Activated naive CD4-positive, alpha-beta T cell treated with anti-CD3 and anti-CD28 coated beads, Interleukin-2, amount 10 ng/mL, durations not matched to agents 7 days and 5 days (primary cell): ENCODE data around the gene RHBDD2.
"Not testable (repeated sequence)": the region's sequence is repeated elsewhere in the genome, so short reads cannot be mapped to it uniquely, and the experiment has no call there.

Source experiments
- CTCF ChIA-PET: fragments of 350-600 bp; sonication (Branson Sonifier 250); formaldehyde crosslinking; loops from one replicate; lab custom pipeline; 2021; ENCODE audit warnings: antibody characterized with exemption; lab: Charles Lee
- DNase-seq: peaks from one replicate; pipeline ENCODE4 v3.0.0-alpha.2; 2020
- H3K27ac Mint-ChIP-seq: one replicate; pipeline ENCODE4 v1.8.0; 2021; ENCODE audit warnings: mild to moderate bottlenecking, moderate library complexity, mixed read lengths
- H3K27me3 Mint-ChIP-seq: one replicate; pipeline ENCODE4 v1.8.0; 2021; ENCODE audit warnings: mild to moderate bottlenecking, mixed read lengths
- H3K36me3 Mint-ChIP-seq: one replicate; pipeline ENCODE4 v1.8.0; 2021; ENCODE audit warnings: mixed read lengths
- H3K4me1 Mint-ChIP-seq: one replicate; pipeline ENCODE4 v1.8.0; 2021; ENCODE audit warnings: mixed read lengths
- H3K4me3 Mint-ChIP-seq: one replicate; pipeline ENCODE4 v1.8.0; 2021; ENCODE audit warnings: mild to moderate bottlenecking, moderate library complexity, mixed read lengths
- H3K9me3 Mint-ChIP-seq: one replicate; pipeline ENCODE4 v1.8.0; 2021; ENCODE audit warnings: mixed read lengths

RHBDD2 gene

GRCh38 chr7:75850235-75850634 lies 28.6 kb upstream of the RHBDD2 start:
- H3K36me3 Mint-ChIP-seq, result no peaks in the 10 kb centered on the region
- no peaks in the 10 kb centered on the region for H3K9me3 Mint-ChIP-seq
- H3K4me3 Mint-ChIP-seq, result no peak overlapping the region
- CTCF ChIA-PET, result no interaction called here
- H3K4me1 Mint-ChIP-seq, result no peaks in the 10 kb centered on the region
- H3K27me3 Mint-ChIP-seq, result peaks cover 17% of the 10 kb centered on the region
- no peak for DNase-seq
- no peak overlapping the region for H3K27ac Mint-ChIP-seq

- Mint-ChIP-seq H3K36me3 (no peaks in the 10 kb centered on the region), H3K9me3 (no peaks in the 10 kb centered on the region), H3K27ac (no peak overlapping the region), H3K27me3 (peaks cover 15% of the 10 kb centered on the region), H3K4me1 (peaks cover 3% of the 10 kb centered on the region), H3K4me3 (no peak overlapping the region)
- DNase-seq, result no peak
- CTCF ChIA-PET, result interaction anchor here (0.7 kb wide), 1 partner anchor 39 kb away, joined by 3 read pairs; no protein-coding TSS in a partner anchor
Measured at GRCh38 chr7:75854233-75854632, 24.6 kb upstream of the RHBDD2 start.

DNA sequence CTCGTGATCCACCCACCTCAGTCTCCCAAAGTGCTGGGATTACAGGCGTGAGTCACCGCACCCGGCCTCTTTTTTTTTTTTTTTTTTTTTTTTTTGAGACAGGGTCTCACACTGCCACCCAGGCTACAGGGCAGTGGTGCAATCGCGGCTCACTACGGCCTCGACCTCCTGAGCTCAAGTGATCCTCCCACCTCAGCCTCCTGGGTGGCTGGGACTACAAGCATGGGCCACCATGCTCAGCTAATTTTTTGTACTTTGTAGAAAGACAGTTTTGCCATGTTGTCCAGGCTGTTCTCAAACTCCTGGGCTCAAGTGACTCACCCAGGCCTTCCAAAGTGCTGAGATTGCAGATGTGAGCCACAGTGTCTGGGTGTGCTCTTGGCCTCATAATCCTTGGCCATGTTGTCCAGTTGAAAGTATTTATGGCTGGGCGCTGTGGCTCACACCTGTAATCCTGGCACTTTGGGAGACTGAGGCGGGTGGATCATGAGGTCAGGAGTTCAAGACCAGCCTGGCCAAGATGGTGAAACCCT lies 24.0 kb upstream of the RHBDD2 start:
- not testable (repeated sequence) for DNase-seq, H3K27ac Mint-ChIP-seq, H3K36me3 Mint-ChIP-seq, H3K9me3 Mint-ChIP-seq, H3K4me3 Mint-ChIP-seq, H3K4me1 Mint-ChIP-seq
- H3K27me3 Mint-ChIP-seq, result peaks cover 15% of the 10 kb centered on the region
- CTCF ChIA-PET, result interaction anchor here (0.7 kb wide), 1 partner anchor 39 kb away, joined by 3 read pairs; no protein-coding TSS in a partner anchor

DNA sequence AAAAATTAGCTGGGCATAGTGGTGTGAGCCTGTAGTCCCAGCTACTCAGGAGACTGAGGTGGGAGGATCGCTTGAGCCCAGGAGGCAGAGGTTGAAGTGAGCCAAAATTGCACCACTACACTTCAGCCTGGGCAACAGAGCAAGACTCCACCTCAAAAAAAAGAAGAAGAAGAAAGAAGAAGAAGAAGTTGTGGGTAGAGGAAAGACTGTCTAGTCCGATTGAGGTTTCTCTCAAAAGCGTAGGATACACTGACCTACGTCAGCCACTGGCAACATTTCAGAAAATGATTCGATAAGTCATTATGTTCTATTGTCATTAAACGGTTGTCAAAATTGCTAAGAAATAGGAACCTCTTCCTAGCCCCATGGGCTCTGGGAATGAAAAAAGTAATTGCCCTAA lies 22.3 kb upstream of the RHBDD2 start:
- H3K4me3 Mint-ChIP-seq, result no peak overlapping the region
- no peaks in the 10 kb centered on the region for H3K9me3 Mint-ChIP-seq
- DNase-seq, result no peak
- CTCF ChIA-PET, result interaction anchor here (0.6 kb wide), 1 partner anchor 156 kb away, joined by 3 read pairs; no protein-coding TSS in a partner anchor
- peaks cover 15% of the 10 kb centered on the region for H3K27me3 Mint-ChIP-seq
- H3K27ac Mint-ChIP-seq, result no peak overlapping the region
- H3K4me1 Mint-ChIP-seq, result peaks cover 3% of the 10 kb centered on the region
- no peaks in the 10 kb centered on the region for H3K36me3 Mint-ChIP-seq

GRCh38 chr7:75858410-75858809 lies 20.4 kb upstream of the RHBDD2 start:
- no peak for DNase-seq
- H3K4me3 Mint-ChIP-seq, result no peak overlapping the region
- no peaks in the 10 kb centered on the region for H3K36me3 Mint-ChIP-seq
- peaks cover 21% of the 10 kb centered on the region for H3K27me3 Mint-ChIP-seq
- H3K4me1 Mint-ChIP-seq, result peaks cover 3% of the 10 kb centered on the region
- CTCF ChIA-PET, result no interaction called here
- peak overlapping the region; percentile 38 for H3K27ac Mint-ChIP-seq
- H3K9me3 Mint-ChIP-seq, result no peaks in the 10 kb centered on the region

DNA sequence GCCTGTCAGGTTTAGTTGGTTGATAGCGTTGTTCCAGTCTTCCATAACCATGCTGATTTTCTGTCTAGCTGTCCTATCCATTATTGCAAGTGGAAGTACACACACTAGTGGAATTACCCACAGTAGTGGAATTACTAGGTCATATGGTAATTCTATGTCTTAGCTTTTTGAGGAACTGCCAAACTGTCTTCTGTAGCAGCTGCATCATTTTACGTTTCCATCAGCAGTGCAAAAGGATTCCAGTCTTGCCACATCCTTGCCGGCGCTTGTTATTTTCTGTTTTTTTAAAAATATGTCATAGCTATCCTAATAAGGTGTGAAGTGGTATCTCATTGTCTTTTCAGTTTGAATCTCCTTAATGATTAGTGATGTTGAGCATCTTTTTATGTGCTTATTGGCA lies 17.2 kb upstream of the RHBDD2 start:
- DNase-seq, result no peak
- Mint-ChIP-seq H3K9me3 (no peaks in the 10 kb centered on the region), H3K36me3 (no peaks in the 10 kb centered on the region), H3K27ac (no peak overlapping the region), H3K27me3 (peaks cover 30% of the 10 kb centered on the region), H3K4me3 (no peak overlapping the region), H3K4me1 (peaks cover 3% of the 10 kb centered on the region)
- CTCF ChIA-PET, result interaction anchor here (0.8 kb wide), 1 partner anchor 159 kb away, joined by 3 read pairs; no protein-coding TSS in a partner anchor

GRCh38 chr7:75864251-75864650 lies 14.6 kb upstream of the RHBDD2 start:
- H3K9me3 Mint-ChIP-seq, H3K36me3 Mint-ChIP-seq, H3K4me3 Mint-ChIP-seq, H3K4me1 Mint-ChIP-seq, DNase-seq, H3K27ac Mint-ChIP-seq: not testable (repeated sequence)
- H3K27me3 Mint-ChIP-seq, result peaks cover 25% of the 10 kb centered on the region
- CTCF ChIA-PET, result interaction anchor here (4.7 kb wide), 1 partner anchor 156 kb away, joined by 81 read pairs; no protein-coding TSS in a partner anchor

GRCh38 chr7:75866114-75866488 lies 12.7 kb upstream of the RHBDD2 start:
- Mint-ChIP-seq H3K36me3 (no peaks in the 10 kb centered on the region), H3K27me3 (peaks cover 25% of the 10 kb centered on the region), H3K4me3 (no peak overlapping the region), H3K4me1 (peaks cover 5% of the 10 kb centered on the region), H3K9me3 (no peaks in the 10 kb centered on the region), H3K27ac (no peak overlapping the region)
- CTCF ChIA-PET, result interaction anchor here (0.6 to 4.7 kb wide), 9 partner anchors 20 to 425 kb away, joined by 3 to 81 read pairs (median 3); no protein-coding TSS in a partner anchor
- DNase-seq, result no peak

DNA sequence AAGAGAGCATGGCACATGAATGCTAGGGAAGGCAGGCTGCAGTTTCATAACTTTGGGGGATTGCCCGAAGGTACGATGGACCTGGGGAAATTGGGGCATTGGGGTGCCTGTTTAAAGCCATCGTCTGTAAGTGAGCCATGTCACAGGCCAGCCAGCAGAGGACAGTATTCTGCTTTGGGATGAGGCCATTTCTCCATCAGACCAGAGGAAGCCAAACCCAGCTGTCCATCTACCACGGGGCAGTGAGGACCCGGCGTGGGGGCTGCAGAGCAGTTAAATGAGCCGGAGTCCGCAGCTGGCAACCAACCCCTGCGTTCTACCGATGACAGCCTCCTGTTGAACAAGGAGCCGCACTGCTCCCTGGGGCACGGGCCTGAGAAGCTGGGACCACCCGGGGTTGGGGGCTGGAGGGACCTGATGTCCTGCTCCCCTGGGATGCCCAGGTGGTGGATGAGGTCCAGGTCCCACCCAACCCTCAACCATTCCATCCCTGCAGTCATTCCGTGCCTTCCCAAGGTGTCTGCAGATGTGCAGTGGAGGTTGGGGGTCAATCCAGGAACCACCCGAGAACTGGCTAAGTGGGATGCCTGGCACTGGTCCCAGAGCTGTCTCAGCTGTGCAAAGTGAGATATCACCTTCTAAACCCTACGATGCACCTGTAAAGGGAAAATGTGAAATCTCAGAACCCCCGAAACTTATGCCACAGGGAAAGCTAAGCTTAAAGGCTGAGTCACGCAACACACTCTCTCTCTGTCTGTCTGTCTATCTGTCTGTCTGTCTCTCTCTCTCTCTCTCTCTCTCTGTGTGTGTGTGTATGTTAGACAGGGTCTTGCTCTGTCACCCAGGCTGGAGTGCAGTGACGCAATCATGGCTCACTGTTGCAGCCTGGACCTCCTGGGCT lies 12.1 kb upstream of the RHBDD2 start:
- peak; percentile 63 for DNase-seq
- Mint-ChIP-seq H3K36me3 (no peaks in the 10 kb centered on the region), H3K4me1 (peaks cover 5% of the 10 kb centered on the region), H3K27me3 (peaks cover 25% of the 10 kb centered on the region), H3K4me3 (no peak overlapping the region), H3K27ac (no peak overlapping the region), H3K9me3 (no peaks in the 10 kb centered on the region)
- CTCF ChIA-PET, result interaction anchor here (0.6 to 4.7 kb wide), 8 partner anchors 19 to 1427 kb away, joined by 3 to 81 read pairs (median 3); no protein-coding TSS in a partner anchor

- Mint-ChIP-seq H3K27me3 (peaks cover 31% of the 10 kb centered on the region), H3K4me1 (peaks cover 5% of the 10 kb centered on the region), H3K36me3 (no peaks in the 10 kb centered on the region), H3K27ac (no peak overlapping the region), H3K4me3 (no peak overlapping the region), H3K9me3 (no peaks in the 10 kb centered on the region)
- DNase-seq, result no peak
- CTCF ChIA-PET, result interaction anchor here (4.7 kb wide), 1 partner anchor 153 kb away, joined by 81 read pairs; no protein-coding TSS in a partner anchor
Measured at GRCh38 chr7:75867390-75867717, 11.5 kb upstream of the RHBDD2 start.

DNA sequence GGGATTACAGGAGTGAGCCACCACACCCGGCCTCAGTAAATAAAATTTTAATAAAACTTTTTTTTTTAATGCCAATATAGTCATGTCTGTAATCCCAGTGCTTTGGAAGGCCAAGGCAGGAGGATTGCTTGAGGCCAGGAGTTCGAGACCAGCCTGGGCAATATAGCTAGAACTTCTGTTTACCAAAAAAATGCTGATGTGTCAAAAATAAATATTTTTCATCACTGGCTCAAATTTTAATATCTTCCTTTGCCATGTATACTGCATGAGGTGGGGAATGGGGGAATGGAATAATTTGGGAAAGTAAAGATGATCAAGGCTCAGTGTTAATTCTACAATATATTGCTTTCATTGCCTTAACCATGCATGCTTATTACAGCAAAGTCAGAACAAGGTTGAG lies 10.7 kb upstream of the RHBDD2 start:
- Mint-ChIP-seq H3K27ac (no peak overlapping the region), H3K4me1 (peaks cover 5% of the 10 kb centered on the region), H3K9me3 (no peaks in the 10 kb centered on the region), H3K36me3 (no peaks in the 10 kb centered on the region), H3K4me3 (no peak overlapping the region), H3K27me3 (peaks cover 29% of the 10 kb centered on the region)
- DNase-seq, result no peak
- CTCF ChIA-PET, result interaction anchor here (0.6 to 3.1 kb wide), 3 partner anchors 153 to 185 kb away, joined by 3 to 29 read pairs (median 4); no protein-coding TSS in a partner anchor

GRCh38 chr7:75869776-75870379 lies 9.0 kb upstream of the RHBDD2 start:
- no peak overlapping the region for H3K27ac Mint-ChIP-seq
- no peaks in the 10 kb centered on the region for H3K9me3 Mint-ChIP-seq
- H3K36me3 Mint-ChIP-seq, result no peaks in the 10 kb centered on the region
- H3K27me3 Mint-ChIP-seq, result peaks cover 16% of the 10 kb centered on the region
- DNase-seq, result no peak
- peaks cover 5% of the 10 kb centered on the region for H3K4me1 Mint-ChIP-seq
- CTCF ChIA-PET, result interaction anchor here (0.7 to 3.1 kb wide), 2 partner anchors 50 to 151 kb away, joined by 3 to 29 read pairs; no protein-coding TSS in a partner anchor
- no peak overlapping the region for H3K4me3 Mint-ChIP-seq

DNA sequence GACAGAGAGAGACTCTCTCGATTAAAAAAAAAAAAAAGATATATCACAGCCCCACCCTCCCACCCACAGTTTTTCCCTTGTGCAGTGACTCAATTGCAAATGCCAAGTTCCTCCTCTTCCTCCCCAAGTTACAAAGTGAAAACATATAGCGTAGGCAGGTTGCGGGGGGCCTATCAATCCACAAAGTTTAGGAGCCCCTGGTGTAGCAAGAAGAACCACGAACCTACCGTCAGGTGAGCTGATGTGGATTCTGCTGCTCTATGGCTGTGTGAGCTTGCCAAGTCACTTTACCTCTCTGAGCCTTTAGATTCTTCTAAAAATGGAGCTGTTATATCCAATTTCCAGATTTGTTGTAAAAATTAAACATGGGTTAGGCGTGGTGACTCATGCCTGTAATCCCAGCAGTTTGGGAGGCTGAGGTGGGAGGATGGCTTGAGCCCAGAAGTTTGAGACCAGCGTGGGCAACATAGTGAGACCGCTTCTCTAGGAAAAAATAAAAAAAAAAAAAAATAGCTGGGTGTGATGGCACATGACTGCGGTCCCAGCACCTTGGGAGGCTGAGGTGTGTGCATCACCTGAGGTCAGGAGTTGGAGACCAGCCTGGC lies 8.2 kb upstream of the RHBDD2 start:
- no peak for DNase-seq
- no peaks in the 10 kb centered on the region for H3K9me3 Mint-ChIP-seq
- H3K4me1 Mint-ChIP-seq, result peaks cover 5% of the 10 kb centered on the region
- H3K27me3 Mint-ChIP-seq, result peaks cover 20% of the 10 kb centered on the region
- no peak overlapping the region for H3K27ac Mint-ChIP-seq
- CTCF ChIA-PET, result interaction anchor here (3.1 kb wide), 1 partner anchor 150 kb away, joined by 29 read pairs; no protein-coding TSS in a partner anchor
- H3K4me3 Mint-ChIP-seq, result no peak overlapping the region
- no peaks in the 10 kb centered on the region for H3K36me3 Mint-ChIP-seq
